H1 (cell line): ENCODE results near the gene VPS26B. TPM values are rescaled to one million over a fixed set of nuclear protein-coding genes. Genes with fewer than 3 reads are reported as not detected.

Experiments
- CTCF ChIA-PET: fragments of 300-600 bp; sonication (Branson Sonifier 250); formaldehyde crosslinking; loops from one replicate; lab custom pipeline; 2021; ENCODE audit not compliant: partially characterized antibody; lab: Charles Lee
- POLR2A ChIA-PET: fragments of 300-600 bp; sonication (Branson Sonifier 250); formaldehyde crosslinking; loops from one replicate; lab custom pipeline; 2021; ENCODE audit warnings: inconsistent platforms; ENCODE audit not compliant: partially characterized antibody; lab: Charles Lee
- DNase-seq, 2 experiments: peaks; one replicate each; pipeline versions ENCODE4 v3.0.0 to v3.0.0-alpha.2; 2010 to 2022; ENCODE audit warnings: low spot score in 2 of 2, low read depth in 1 of 2, mixed read lengths in 1 of 2
- FAIRE-seq: peaks from 2 replicates; lab custom pipeline; 2011; peaks lifted over from hg19 to GRCh38; lab: Jason Lieb, UNC
- H2AFZ ChIP-seq: 2 replicates; pipeline ENCODE4 v1.8.1; 2012; ENCODE audit warnings: low read length, inconsistent platforms
- H2AK5ac ChIP-seq: 2 replicates; pipeline ENCODE4 v1.6.1; 2013; ENCODE audit warnings: low read depth, low read length
- H2BK120ac ChIP-seq: replicated peaks from 2 replicates; pipeline ENCODE3; 2013; ENCODE audit warnings: low read depth, low read length, inconsistent platforms
- H2BK12ac ChIP-seq: 2 replicates; pipeline ENCODE4 v1.6.1; 2013; ENCODE audit warnings: low read depth, low read length
- H2BK15ac ChIP-seq: 2 replicates; pipeline ENCODE4 v1.6.1; 2013; ENCODE audit warnings: low read length
- H2BK20ac ChIP-seq: 2 replicates; pipeline ENCODE4 v1.6.1; 2013; ENCODE audit warnings: low read length
- H2BK5ac ChIP-seq: 2 replicates; pipeline ENCODE4 v1.6.1; 2013; ENCODE audit warnings: low read depth, low read length
- H3K14ac ChIP-seq: 2 replicates; pipeline ENCODE4 v1.6.1; 2013; ENCODE audit warnings: inconsistent platforms; ENCODE audit not compliant: insufficient read length
- H3K18ac ChIP-seq: 2 replicates; pipeline ENCODE4 v1.6.1; 2013; ENCODE audit warnings: low read length; ENCODE audit errors: extremely low read depth
- H3K23ac ChIP-seq: 2 replicates; pipeline ENCODE4 v1.6.1; 2013; ENCODE audit warnings: inconsistent platforms; ENCODE audit not compliant: insufficient read length
- H3K23me2 ChIP-seq: 2 replicates; pipeline ENCODE4 v1.6.1; 2013; ENCODE audit warnings: low read depth, low read length
- H3K27ac ChIP-seq: 2 replicates; pipeline ENCODE4 v1.6.1; 2011; ENCODE audit warnings: low read depth, low read length, inconsistent platforms
- H3K27me3 ChIP-seq, 4 experiments: replicated peaks in 1 of 4; 1 replicate in 1 of 4; 2 replicates in 3 of 4; pipeline versions ENCODE4 v1.6.1 to v1.8.1; 2011 to 2013; ENCODE audit warnings: low read length in 3 of 4, mild to moderate bottlenecking in 3 of 4, inconsistent platforms in 2 of 4, mixed read lengths in 2 of 4, moderate library complexity in 1 of 4; ENCODE audit not compliant: control insufficient read depth in 3 of 4, insufficient read depth in 3 of 4; ENCODE audit errors: extremely low read depth in 1 of 4
- H3K36me3 ChIP-seq, 4 experiments: 2 replicates each; pipeline versions ENCODE4 v1.6.1 to v1.8.1; 2011 to 2013; ENCODE audit warnings: mild to moderate bottlenecking in 4 of 4, low read length in 3 of 4, moderate library complexity in 2 of 4, control low read depth in 1 of 4, inconsistent platforms in 1 of 4; ENCODE audit not compliant: insufficient read depth in 4 of 4, control insufficient read depth in 2 of 4
- H3K4ac ChIP-seq: replicated peaks from 2 replicates; pipeline ENCODE3; 2013; ENCODE audit warnings: low read length, low read depth, mixed read lengths, inconsistent platforms; ENCODE audit not compliant: insufficient read length
- H3K4me1 ChIP-seq, 4 experiments: replicated peaks in 1 of 4; 1 replicate in 1 of 4; 2 replicates in 3 of 4; pipeline versions ENCODE4 v1.6.1 to v1.8.1; 2011 to 2013; ENCODE audit warnings: low read length in 3 of 4, inconsistent platforms in 2 of 4, mixed read lengths in 1 of 4; ENCODE audit not compliant: insufficient read depth in 4 of 4, control insufficient read depth in 3 of 4
- H3K4me2 ChIP-seq, 2 experiments: 2 replicates each; pipeline versions ENCODE4 v1.6.1 to v1.8.1; 2011 to 2013; ENCODE audit warnings: low read depth in 2 of 2, low read length in 2 of 2, control low read depth in 1 of 2, inconsistent platforms in 1 of 2, mild to moderate bottlenecking in 1 of 2; ENCODE audit not compliant: insufficient read depth in 1 of 2
- H3K4me3 ChIP-seq, 4 experiments: fragments of 200-600, 300-600 bp in 1 of 4; sonication (generic), shearing (Covaris generic), sonication (Bioruptor Twin) in 1 of 4; 2 replicates each; pipeline versions ENCODE4 v1.5.1 to v1.8.1; 2011 to 2016; ENCODE audit warnings: low read length in 4 of 4, low read depth in 3 of 4, control low read depth in 2 of 4, inconsistent platforms in 2 of 4, mild to moderate bottlenecking in 2 of 4, mixed read lengths in 1 of 4, moderate library complexity in 1 of 4; ENCODE audit not compliant: insufficient read depth in 2 of 4; ENCODE audit errors: extremely low read depth in 1 of 4
- H3K56ac ChIP-seq: replicated peaks from 2 replicates; pipeline ENCODE3; 2013; ENCODE audit warnings: low read depth, mild to moderate bottlenecking, mixed read lengths, low read length, inconsistent platforms; ENCODE audit not compliant: insufficient read length
- H3K79me1 ChIP-seq: 2 replicates; pipeline ENCODE4 v1.6.1; 2013; ENCODE audit warnings: low read depth, low read length, control low read depth
- H3K79me2 ChIP-seq, 2 experiments: 2 replicates each; pipeline versions ENCODE4 v1.6.1 to v1.8.1; 2012 to 2013; ENCODE audit warnings: low read length in 2 of 2, mild to moderate bottlenecking in 2 of 2, inconsistent platforms in 1 of 2; ENCODE audit not compliant: insufficient read depth in 2 of 2, control insufficient read depth in 1 of 2
- H3K9ac ChIP-seq, 4 experiments: replicated peaks in 1 of 4; 1 replicate in 1 of 4; 2 replicates in 3 of 4; pipeline versions ENCODE4 v1.6.1 to v1.8.1; 2011 to 2013; ENCODE audit warnings: low read depth in 3 of 4, low read length in 3 of 4, control low read depth in 2 of 4, mild to moderate bottlenecking in 2 of 4, moderate library complexity in 2 of 4, inconsistent platforms in 1 of 4; ENCODE audit errors: extremely low read depth in 1 of 4
- H3K9me3 ChIP-seq, 2 experiments: 2 replicates each; pipeline versions ENCODE4 v1.6.1 to v1.8.1; 2012 to 2013; ENCODE audit warnings: mild to moderate bottlenecking in 2 of 2, moderate library complexity in 2 of 2, control low read depth in 1 of 2, inconsistent platforms in 1 of 2, low read depth in 1 of 2, low read length in 1 of 2, mixed read lengths in 1 of 2; ENCODE audit not compliant: insufficient read depth in 2 of 2
- H4K20me1 ChIP-seq, 2 experiments: replicated peaks in 1 of 2; 2 replicates each; pipeline versions ENCODE3 to v1.8.1; 2011 to 2013; ENCODE audit warnings: inconsistent platforms in 2 of 2, low read length in 2 of 2, mild to moderate bottlenecking in 1 of 2; ENCODE audit not compliant: insufficient read depth in 2 of 2, control insufficient read depth in 1 of 2
- H4K5ac ChIP-seq: 2 replicates; pipeline ENCODE4 v1.6.1; 2013; ENCODE audit warnings: low read length, low read depth, mixed read lengths, inconsistent platforms; ENCODE audit not compliant: insufficient read length
- H4K8ac ChIP-seq: 2 replicates; pipeline ENCODE4 v1.8.0; 2013; ENCODE audit warnings: mild to moderate bottlenecking, moderate library complexity, low read length, inconsistent platforms; ENCODE audit not compliant: insufficient read depth; ENCODE audit errors: extremely low read depth
- H4K91ac ChIP-seq: replicated peaks from 2 replicates; pipeline ENCODE3; 2013; ENCODE audit warnings: low read length, mixed read lengths, inconsistent platforms; ENCODE audit not compliant: insufficient read length
- ATF3 ChIP-seq: IDR thresholded peaks from 2 replicates; pipeline ENCODE4 v1.6.1; 2011; ENCODE audit warnings: low read depth, mild to moderate bottlenecking, low read length; ENCODE audit not compliant: insufficient read depth
- BACH1 ChIP-seq: IDR thresholded peaks from 2 replicates; pipeline ENCODE4 v1.6.1; 2012; ENCODE audit warnings: low read length, improper control_type of control experiment
- JUND ChIP-seq: IDR thresholded peaks from 2 replicates; pipeline ENCODE4 v1.6.1; 2011; ENCODE audit warnings: mild to moderate bottlenecking, improper control_type of control experiment, low read length
- SAP30 ChIP-seq: fragments of 300-600 bp; sonication (generic); IDR thresholded peaks from 2 replicates; pipeline ENCODE4 v1.7.1; 2012; ENCODE audit warnings: low read length, moderate library complexity, mild to moderate bottlenecking, inconsistent platforms; ENCODE audit not compliant: insufficient read depth, insufficient replicate concordance
- TAF1 ChIP-seq: IDR thresholded peaks from 2 replicates; pipeline ENCODE4 v1.6.1; 2011; ENCODE audit warnings: mild to moderate bottlenecking, low read depth, low read length
- WGBS, 2 experiments: shearing (Covaris generic) in 1 of 2; methylation state at CpG; one replicate each; pipeline versions ENCODE4 v1.1.6 to v1.1.7; 2013 to 2015; ENCODE audit warnings: low lambda C conversion rate in 2 of 2, mixed read lengths in 2 of 2, inconsistent platforms in 1 of 2, low coverage in 1 of 2, missing lambda C conversion rate in 1 of 2; ENCODE audit not compliant: insufficient replicate concordance in 2 of 2, insufficient coverage in 1 of 2, insufficient read length in 1 of 2; ENCODE audit errors: extremely low coverage in 1 of 2, missing lambda C conversion rate in 1 of 2; 5-methylcytosine and 5-hydroxymethylcytosine counted together
- polyA plus RNA-seq, 7 experiments: library from polyadenylated mRNA; depleted of rRNA in 3 of 7; stranded (reverse) in 5 of 7; unstranded in 2 of 7; fragments of >200 nt in 5 of 7; fragments of 200-250 nt in 2 of 7; gene quantifications; 1 replicate in 5 of 7; 2 replicates in 1 of 7; 4 replicates in 1 of 7; pipeline versions ENCODE4 v1.2.1 to v1.2.3, GENCODE V29; 2011 to 2013; ENCODE audit warnings: missing spikeins in 2 of 7, mixed read lengths in 2 of 7
- total RNA-seq: library from RNA; stranded (reverse); fragmentation: NEBNext Ultra II Directional; extraction: Animal tissue kit (Norgen Biotek cat#: 25700); gene quantifications from 2 replicates; pipeline ENCODE4 v1.2.1, GENCODE V29; 2021

Gene VPS26B
- total and polyA plus RNA-seq, 2 of the 8 experiments (the other 6 are each of a cell fraction or from before 2014, with no cell fraction given): 18.3 to 27.0 TPM

- Histone ChIP-seq H3K36me3 (peaks cover 7 to 15% (median 9%) of the 10 kb centered on the region in 4 experiments; a peak in 7 of 8 replicates), H2BK15ac (no peak overlapping the region), H3K27me3 (peaks cover 0 to 6% (median 0%) of the 10 kb centered on the region in 4 experiments; a peak in 1 of 7 replicates), H3K9ac (peak overlapping the region; percentile 16 to 62 (median 40)), H3K9me3 (no peaks in the 10 kb centered on the region), H2BK12ac (no peak overlapping the region), H3K4me3 (peak overlapping the region; percentile 75 to 97 (median 86)), H3K14ac (no peak overlapping the region), H2BK20ac (no peak overlapping the region), H4K5ac (no peak overlapping the region), H3K4me1 (peaks cover 0 to 5% (median 3%) of the 10 kb centered on the region in 4 experiments), H2BK5ac (no peak overlapping the region), H3K23ac (no peak overlapping the region), H3K18ac (no peak overlapping the region), H3K56ac (no peak overlapping the region), H3K79me1 (peaks cover 9% of the 10 kb centered on the region; the same call in 1 of the 2 replicates), H3K23me2 (peaks cover 20% of the 10 kb centered on the region), H3K4me2 (peak overlapping the region; percentile 97 to 99), H4K20me1 (peaks cover 2 to 8% of the 10 kb centered on the region in 2 experiments), H3K79me2 (peaks cover 0 to 31% of the 10 kb centered on the region in 2 experiments; a peak in 2 of 4 replicates), H2AK5ac (no peak overlapping the region), H2AFZ (no peak overlapping the region), H3K4ac (no peak overlapping the region), H2BK120ac (no peak overlapping the region), H4K91ac (no peak overlapping the region), H4K8ac (no peak overlapping the region), H3K27ac (no peak overlapping the region)
- CTCF ChIA-PET: interaction anchor here (0.6 to 4.8 kb wide), 3 partner anchors 11 to 50 kb away, joined by 3 to 23 read pairs (median 6); no protein-coding TSS in a partner anchor
- DNase-seq: no peak
- POLR2A ChIA-PET: interaction anchor here (1.3 to 3.4 kb wide), 3 partner anchors 11 to 53 kb away, joined by 3 to 11 read pairs (median 7); partner anchors contain the start of gene GLB1L3
- TF ChIP-seq TAF1 (no peak), BACH1 (no peak), ATF3 (no peak), SAP30 (no peak), JUND (no peak)
- WGBS, 2 experiments: 15% methylated on average over 5 of the region's 5 CpGs; no CpG with 5 or more reads in 1 of the 2 experiments
- no peak for FAIRE-seq
Observed at GRCh38 chr11:134223121-134223520, 1.4 kb upstream of the VPS26B start.
